DMS53 treated with DMSO at 0.1 percent for 48 hours (cell line): Measurements from ENCODE around the gene ETV3.

ENCODE experiments used
- DNase-seq: peaks from one replicate; lab custom pipeline; 2025; ENCODE audit not compliant: unreplicated experiment; lab: John Stamatoyannopoulos, UW

ETV3 gene

DNA sequence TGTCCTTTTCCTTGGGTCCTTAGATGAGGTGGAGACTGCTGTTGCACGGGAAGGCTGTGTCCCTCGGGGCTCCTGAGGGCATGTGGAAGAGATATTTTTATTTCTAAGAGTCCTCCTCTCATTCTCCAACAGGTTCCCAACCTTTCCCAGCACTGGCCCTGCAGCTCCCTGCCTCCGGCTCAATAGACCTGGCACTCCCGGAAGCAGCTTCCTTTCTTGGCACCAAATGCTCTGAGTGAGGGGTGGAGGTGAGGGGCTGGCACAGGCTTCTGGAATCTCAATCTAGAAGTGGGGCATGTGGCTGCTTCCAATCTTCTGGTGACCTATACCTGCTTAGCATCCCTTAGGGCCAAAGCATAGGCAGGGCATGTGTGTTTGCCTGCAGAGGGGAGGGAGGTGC, 43.1 kb downstream of the ETV3 start:
- no peak for DNase-seq

DNA sequence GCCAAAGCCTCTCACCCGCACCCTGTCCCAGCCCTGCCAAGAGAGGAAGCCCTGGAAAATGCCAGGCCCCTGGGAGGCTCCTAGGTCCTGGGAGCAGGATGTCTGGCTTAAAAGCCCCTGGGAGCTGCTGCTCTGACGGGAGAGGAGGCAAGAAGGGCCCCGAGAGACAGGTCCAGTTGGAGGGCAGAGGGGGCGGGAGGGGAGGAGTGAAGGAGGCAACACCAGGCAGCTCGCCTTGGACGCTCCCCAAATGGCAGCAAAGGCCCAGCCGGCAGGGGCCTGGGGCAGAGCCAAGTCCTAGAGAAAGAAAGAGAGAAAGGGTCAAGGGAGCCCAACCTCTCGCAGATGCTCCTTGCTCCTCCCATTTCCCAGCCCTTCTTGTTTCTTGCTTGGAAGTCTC, 45.4 kb downstream of the ETV3 start:
- DNase-seq: no peak

DNA sequence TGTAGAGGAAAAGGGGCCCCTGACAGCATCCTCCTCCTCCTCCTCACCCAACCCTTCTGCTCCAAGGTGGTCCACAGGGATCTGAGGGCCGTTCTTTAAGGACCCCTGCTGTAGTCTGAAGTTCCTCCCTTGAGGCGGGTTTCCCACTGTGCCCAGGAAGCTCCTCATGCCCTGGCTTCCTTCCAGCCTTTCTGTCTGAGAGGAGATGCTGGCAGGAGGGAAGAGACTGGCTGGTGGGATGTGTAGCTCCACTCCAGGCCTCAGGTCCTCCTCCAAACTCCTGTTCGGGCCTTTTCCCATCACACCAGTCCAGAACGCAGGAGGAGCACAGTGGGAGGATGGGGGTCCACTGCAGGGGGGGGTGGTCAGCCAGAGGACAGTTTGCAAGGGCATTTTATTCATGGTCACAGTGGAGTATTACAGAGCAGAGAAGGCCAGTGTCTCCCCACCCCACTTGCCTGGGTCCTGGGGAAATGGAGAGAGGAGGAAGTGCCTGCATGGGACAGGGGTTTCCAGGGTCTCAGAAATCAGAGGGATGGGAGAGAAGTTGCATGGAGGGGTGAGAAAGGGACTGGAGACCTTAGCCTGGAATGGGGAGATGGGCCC, 46.4 kb downstream of the ETV3 start:
- DNase-seq: no peak

DNA sequence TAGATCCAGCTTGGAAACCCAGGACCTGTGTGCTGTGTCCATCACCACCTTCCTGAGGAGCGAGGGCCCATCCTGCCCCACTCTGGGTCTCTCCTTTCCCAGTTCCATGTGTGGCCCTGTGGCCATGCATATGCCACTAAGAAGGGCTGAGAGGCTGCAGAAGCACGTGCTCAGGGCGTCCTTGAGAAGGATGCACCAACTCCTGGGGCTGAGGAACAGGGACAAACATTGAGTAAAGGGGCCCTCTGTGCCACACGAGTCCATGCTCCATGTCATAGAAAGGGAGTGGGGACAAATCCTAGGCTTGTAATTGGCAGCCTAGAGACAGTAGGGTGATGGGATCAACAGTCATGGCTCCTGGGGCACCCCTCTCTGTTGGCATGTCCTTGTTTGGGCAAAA, 47.0 kb downstream of the ETV3 start:
- DNase-seq: no peak

DNA sequence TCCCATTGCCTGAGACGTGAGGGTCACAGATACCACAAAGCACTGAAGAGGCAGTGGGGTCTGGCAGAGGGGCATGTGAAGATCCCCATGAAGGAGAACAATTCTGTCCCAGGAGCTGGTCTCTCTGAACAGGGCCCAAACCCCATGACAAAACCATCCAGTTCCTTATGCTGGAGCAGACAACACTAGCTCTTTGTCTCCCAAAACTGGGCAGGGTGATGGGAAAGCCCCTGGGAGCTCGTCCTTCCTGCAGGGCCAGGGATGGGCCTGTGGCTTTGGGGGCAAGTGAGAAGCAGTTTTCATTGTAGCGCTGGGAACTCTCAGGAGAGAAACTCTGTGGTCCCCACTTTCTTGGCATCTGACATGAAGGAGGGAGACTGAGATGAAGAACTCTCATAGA, 47.4 kb downstream of the ETV3 start:
- DNase-seq: no peak

DNA sequence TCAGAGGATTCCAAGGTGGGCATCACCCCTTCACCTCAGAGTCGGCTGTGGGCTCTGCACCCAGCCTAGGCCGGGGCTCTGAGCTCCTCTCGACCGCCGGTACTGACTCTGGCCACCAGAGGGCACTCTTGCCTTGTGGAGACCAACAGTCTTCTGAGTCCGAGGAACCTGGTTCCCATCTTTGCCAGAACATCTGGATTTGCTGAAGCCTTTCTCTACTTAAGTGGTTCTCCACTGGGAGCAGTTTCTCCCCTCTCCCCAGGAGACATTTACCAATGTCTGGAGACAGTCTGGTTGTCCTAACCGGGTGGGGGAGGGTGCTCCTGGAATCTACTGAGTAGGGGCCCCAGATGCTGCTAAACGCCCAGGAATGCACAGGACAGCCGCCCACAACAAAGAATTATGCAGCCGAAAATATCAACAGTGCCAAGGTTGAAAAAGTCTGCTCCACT, 48.0 kb downstream of the ETV3 start:
- peak; percentile 49 for DNase-seq

DNA sequence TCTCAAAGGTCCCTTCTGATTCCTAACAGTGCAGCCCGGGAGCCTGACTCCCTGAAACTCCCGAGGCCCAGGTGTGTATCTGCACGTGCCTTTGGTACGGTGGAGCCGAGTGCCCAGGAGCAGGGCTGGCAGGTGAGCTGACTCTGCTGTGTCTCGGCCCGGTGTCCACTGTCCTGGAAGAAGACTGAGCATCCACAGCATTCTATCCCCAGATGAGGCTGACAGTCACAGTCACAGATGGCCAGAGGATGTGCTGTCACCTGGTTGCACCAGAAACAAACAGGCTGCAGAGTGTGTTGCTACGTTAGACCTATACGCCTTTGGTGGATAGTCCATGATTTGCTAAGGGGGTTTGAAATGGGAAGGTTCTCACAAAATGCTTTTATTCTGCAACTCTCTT, 48.4 kb downstream of the ETV3 start:
- DNase-seq: no peak

DNA sequence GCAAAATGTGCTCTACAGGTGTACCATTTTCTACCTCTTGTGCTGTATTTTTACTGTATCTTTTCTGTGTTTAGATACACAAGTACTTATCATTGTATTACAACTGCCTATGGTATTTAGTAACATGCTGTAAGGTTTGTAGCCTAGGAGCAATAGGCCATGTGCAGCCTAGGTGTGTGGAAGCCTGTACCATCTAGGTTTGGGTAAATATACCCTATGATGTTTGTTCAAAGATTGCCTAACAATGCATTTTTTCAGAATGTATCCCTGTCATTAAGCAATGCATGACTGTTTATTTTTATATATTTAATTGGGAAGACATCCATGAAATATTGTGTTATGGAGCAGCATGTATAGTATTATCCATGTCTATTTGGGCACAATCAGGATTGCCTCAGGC, 49.6 kb downstream of the ETV3 start:
- DNase-seq: no peak

DNA sequence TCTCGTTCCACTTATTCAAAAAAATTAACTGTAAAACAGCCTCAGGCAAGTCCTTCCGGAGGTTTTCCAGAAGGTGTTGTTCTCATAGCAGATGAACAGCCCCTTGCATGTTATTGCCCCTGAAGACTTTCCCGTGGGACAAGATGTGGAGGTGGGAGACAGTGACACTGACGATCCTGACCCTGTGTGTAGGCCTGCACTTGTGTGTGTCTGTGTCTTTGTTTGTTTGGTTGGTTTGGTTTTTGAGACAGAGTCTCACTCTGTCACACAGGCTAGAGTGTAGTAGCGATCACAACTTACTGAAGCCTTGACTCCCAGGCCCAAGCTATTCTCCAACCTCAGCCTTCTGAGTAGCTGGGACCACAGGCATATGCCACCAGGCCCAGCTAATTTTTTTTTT, 51.2 kb downstream of the ETV3 start:
- no peak for DNase-seq

DNA sequence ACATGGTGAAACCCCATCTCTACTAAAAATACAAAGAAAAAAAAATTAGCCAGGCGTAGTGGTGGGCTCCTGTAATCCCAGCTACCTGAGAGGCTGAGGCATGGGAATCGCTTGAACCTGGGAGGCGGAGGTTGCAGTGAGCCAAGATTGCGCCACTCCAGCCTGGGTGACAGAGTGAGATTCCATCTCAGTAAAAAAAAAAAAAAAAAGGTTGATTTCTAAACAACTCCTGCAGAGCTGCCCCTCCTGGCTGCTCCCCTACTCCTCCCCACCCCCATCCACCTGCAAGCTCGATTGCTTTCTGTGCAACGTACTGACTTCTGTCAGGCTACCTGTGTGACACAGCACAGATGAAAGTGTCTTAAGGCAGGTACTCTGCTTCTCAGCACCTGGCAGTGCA, 51.9 kb downstream of the ETV3 start:
- DNase-seq: no peak

DNA sequence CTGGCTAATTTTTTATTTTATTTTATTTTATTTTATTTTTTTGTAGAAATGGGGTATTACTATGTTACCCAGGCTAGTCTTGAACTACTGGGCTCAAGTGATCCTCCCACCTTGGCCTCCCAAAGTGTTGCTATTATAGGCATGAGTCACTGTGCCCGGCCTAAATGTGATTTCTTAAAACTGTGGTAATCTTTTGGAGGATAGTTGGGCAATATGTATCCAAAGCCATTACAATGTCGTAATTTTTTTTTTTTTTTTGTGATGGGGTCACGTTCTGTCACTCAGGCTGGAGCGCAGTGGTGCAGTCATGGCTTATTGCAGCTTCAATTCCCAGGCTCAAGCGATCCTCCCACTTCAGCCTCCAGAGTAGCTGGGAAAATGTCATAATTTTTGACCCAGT, 52.8 kb downstream of the ETV3 start:
- DNase-seq: no peak

DNA sequence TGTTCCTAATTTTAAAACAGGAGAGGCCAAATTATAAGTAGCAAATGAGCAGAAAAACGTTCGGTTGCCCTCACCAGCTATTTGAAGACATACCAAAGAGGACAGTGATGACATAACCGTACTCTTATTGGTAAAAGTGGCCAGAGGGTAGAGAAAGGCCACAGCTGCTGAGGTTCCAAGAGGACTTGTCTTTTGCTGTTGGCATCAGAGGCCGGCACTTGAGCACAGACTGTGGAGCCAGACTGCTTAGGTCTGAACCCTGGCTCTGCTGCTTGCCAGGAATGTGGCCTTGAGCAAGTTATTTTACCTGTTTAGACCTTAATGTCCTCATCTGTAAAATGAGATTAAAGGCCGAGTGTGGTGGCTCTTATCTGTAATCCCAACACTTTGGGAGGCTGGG, 53.5 kb downstream of the ETV3 start:
- no peak for DNase-seq

DNA sequence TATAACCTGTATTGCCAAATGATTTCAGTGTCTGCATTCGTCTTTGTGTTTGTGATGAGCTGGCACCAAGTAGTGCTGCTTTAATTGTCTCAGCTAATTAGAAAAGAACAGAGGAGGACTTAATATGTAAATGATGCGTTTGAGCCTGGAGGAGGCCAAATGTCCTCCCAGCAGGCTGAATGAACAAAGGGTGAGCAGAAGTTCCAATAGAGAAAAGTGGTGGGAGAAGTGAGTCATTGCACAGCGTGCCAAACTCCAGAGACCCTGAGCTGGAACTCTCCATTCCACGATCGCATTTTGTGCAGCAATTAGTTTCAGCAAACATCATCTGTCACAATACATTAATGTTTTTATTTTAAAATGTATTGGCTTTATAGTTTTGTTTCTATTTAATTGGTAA, 56.5 kb downstream of the ETV3 start:
- DNase-seq: no peak

DNA sequence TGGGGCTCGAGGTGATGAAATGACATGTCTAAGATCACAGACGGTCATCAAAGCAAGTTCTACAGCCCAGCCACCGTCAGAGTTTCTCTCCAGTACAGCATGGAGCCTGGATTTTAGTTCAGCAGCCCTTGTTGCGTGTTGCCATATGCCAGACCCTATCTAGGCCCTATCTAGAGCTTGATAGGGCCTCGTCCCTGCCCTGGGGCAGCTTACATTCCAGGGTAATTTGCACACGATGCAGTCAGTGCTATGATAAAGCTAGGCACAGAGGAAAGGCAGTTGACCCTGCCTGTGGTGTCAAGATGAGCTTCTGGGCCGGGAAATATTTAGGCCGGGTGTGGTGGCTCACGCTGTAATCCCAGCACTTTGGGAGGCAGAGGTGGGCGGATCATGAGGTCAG, 57.5 kb downstream of the ETV3 start:
- DNase-seq: no peak

DNA sequence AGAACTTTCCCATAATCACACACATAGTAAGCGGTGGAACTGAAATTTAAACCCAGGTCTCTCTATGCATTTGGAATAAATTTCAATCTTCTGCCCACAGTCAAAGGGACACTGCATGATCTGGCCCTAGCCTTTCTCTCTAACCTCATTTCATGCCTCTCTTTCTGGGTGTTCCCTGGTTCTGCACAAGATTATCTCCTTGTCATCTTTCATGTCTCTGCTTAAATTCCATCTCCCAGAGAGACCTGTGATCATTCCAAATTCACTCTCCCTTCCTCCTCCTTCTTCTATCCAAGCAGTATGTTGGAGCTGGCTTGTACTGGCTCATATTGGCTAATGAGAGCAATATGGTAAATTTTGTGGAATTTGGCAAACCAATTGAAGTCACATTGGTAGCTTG, 60.8 kb downstream of the ETV3 start:
- DNase-seq: no peak

DNA sequence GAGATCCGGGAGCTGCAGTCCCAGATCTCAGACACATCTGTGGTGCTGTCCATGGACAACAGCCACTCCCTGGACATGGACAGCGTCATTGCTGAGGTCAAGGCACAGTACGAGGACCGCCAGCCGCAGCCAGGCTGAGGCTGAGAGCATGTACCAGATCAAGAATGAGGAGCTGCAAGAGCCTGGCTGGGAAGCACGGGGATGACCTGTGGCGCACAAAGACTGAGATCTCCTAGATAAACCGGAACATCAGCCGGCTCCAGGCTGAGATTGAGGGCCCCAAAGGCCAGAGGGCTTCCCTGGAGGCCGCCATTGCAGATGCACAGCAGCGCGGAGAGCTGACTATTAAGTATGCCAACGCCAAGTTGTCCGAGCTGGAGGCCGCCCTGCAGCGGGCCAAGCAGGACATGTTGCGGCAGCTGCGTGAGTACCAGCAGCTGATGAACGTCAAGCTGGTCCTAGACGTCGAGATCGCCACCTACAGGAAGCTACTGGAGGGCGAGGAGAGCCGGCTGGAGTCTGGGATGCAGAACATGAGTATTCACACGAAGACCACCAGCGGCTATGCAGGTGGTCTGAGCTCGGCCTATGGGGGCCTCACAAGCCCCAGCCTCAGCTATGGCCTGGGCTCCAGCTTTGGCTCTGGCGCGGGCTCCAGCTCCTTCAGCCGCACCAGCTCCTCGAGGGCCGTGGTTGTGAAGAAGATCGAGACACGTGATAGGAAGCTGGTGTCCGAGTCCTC, 64.1 kb downstream of the ETV3 start:
- peak; percentile 52 for DNase-seq
